GM12801 (cell line): Measurements from ENCODE around the gene TBX15.

ENCODE experiments used
- CTCF ChIP-seq: IDR thresholded peaks from one replicate; pipeline ENCODE4 v1.5.1; 2011; ENCODE audit warnings: control low read depth; ENCODE audit not compliant: insufficient read length; ENCODE audit errors: extremely low read depth

The TBX15 gene

GRCh38 chr1:119001181-119002027 lies 13.3 kb upstream of the TBX15 start:
- TF ChIP-seq CTCF, result no peak

- TF ChIP-seq CTCF, result no peak
Observed at GRCh38 chr1:119000371-119001180, 12.4 kb upstream of the TBX15 start.

GRCh38 chr1:118999348-119000071 lies 11.4 kb upstream of the TBX15 start:
- no peak for TF ChIP-seq CTCF

- TF ChIP-seq CTCF, result no peak
Observed at GRCh38 chr1:118998171-118998570, 10.0 kb upstream of the TBX15 start.

GRCh38 chr1:118997225-118997624 lies 9.1 kb upstream of the TBX15 start:
- no peak for TF ChIP-seq CTCF

- TF ChIP-seq CTCF, result no peak
Observed at GRCh38 chr1:118995312-118996016, 7.3 kb upstream of the TBX15 start.

- no peak for TF ChIP-seq CTCF
Observed at GRCh38 chr1:118993700-118994026, 5.5 kb upstream of the TBX15 start.
